ENCODE measurements around the gene CRYBA4. TPM values are rescaled to one million over a fixed set of nuclear protein-coding genes. Genes with fewer than 3 reads are reported as not detected.

Gene CRYBA4
- not detected for total RNA-seq

DNA sequence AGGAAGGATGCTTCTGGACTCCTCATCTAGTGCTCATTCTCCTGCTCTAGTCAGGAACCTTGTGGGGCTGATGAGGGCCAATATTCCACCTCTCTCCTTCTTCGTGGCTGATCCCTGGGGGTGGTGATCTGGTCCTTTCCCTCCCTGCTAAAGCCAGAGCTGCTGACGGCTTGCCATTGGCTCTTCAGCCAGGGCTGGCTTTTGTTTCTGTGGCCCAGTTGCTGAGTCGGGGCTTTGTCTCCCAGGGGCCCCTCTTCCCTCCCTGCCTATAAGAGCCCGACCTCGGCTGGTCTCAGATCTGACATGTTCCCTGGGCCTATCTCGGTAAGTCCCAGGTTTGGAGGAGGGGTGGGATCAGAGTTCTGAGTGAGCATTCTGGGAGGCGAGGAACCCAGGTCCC lies at the start of gene CRYBA4:
TSS of gene CRYBA4 (plus strand) at position 301 of the 400 bp plus-strand sequence. CDS start 634 bp downstream, outside the sequence.
- DNase-seq (ENCODE audit: low spot score in 2 of 2) = no peak
- Histone ChIP-seq H3K4me1 (no peaks in the 10 kb centered on the region), H3K36me3 (no peaks in the 10 kb centered on the region), H3K4me3 (no peak within 1 kb of the TSS), H3K27me3 (no peaks in the 10 kb centered on the region), H3K27ac (no peak within 1 kb of the TSS), H3K9me3 (no peaks in the 10 kb centered on the region)
- no peak for TF ChIP-seq POLR2AphosphoS5 (IDR thresholded peaks at IDR 0.05)
- TF ChIP-seq, protein P1, sequence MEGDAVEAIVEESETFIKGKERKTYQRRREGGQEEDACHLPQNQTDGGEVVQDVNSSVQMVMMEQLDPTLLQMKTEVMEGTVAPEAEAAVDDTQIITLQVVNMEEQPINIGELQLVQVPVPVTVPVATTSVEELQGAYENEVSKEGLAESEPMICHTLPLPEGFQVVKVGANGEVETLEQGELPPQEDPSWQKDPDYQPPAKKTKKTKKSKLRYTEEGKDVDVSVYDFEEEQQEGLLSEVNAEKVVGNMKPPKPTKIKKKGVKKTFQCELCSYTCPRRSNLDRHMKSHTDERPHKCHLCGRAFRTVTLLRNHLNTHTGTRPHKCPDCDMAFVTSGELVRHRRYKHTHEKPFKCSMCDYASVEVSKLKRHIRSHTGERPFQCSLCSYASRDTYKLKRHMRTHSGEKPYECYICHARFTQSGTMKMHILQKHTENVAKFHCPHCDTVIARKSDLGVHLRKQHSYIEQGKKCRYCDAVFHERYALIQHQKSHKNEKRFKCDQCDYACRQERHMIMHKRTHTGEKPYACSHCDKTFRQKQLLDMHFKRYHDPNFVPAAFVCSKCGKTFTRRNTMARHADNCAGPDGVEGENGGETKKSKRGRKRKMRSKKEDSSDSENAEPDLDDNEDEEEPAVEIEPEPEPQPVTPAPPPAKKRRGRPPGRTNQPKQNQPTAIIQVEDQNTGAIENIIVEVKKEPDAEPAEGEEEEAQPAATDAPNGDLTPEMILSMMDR (IDR thresholded peaks at IDR 0.05) = no peak
- TF ChIP-seq POLR2A (IDR thresholded peaks at IDR 0.05) = no peak
- intact Hi-C loops (cut with DNase I; ENCODE audit: low total_unique reads) = no loop called here

DNA sequence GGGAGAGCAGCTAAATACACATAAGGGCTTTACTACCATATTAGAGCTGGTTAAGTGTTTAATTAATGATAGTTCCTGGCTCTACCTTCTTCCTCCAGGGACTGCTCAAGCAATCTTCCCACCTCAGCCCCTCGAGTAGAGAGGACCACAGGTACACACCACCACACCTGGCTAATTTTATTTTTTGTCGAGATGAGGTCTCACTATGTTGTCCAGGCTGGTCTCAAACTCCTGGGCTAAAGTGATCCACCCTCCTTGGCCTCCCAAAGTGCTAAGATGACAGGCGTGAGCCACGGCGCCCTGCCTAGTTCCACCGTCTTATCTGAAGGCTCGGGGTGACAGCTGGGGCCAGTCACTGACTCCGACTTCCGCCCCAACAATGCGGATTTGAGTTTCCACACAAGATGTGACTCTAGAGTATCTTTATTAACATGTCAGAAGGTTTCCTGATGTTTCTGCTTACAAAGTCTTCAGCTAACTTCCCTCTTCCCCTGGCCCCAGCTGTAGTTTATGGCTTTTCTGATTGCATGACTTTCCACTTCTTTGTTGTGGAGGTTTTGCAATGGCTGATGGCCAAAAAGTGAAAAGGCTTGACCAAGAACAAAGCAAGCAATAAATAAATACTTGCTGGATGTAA lies 48.6 kb upstream of the CRYBA4 start:
- Histone ChIP-seq H3K4me3 (no peak overlapping the region), H3K9me3 (no peaks in the 10 kb centered on the region), H3K36me3 (no peaks in the 10 kb centered on the region), H3K27me3 (no peaks in the 10 kb centered on the region), H3K4me1 (no peaks in the 10 kb centered on the region), H3K27ac (peak overlapping the region in 1 of 2 donors; percentile 12)
- no peak for DNase-seq (ENCODE audit: low spot score in 2 of 2)
- TF ChIP-seq POLR2AphosphoS5 (IDR thresholded peaks at IDR 0.05) (no peak), POLR2A (IDR thresholded peaks at IDR 0.05) (no peak)
- TF ChIP-seq, protein P1 (IDR thresholded peaks at IDR 0.05) = no peak
- intact Hi-C loops (cut with DNase I; ENCODE audit: low total_unique reads) = no loop called here

DNA sequence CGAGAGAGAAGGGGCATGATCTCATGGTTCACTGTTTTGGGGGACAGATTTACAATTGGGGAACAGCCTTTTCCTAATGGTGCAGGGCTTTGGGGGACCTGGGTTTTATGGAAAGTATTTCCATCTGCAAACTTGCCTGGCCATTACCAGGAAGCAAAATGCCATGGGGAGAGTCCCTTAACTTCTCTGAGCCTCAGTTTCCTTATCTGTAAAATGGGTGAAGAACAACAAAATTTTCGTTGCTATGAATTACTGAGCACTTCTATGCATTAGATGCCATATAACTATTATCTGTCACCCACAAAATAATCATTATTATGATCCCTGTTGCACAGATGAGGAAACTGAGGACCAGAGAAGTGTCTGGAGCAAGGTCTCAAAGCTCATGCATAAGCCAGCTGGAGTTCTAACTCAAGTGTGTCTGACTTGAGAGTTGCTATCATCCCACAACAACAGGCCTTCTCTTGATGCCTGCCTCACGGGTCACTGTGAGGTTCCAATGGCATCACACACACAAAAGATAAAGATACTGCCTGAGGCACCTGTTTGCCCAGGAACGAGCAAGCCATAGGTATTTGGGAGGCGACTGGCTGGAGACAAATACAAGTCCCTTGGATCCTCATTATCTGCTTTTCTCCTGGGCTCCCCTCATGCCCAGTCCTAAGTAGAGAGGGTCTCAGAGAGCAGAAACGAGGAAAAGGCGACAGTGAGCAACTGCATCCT lies 47.6 kb upstream of the CRYBA4 start:
- intact Hi-C loops (cut with DNase I; ENCODE audit: low total_unique reads) = no loop called here
- no peak for DNase-seq (ENCODE audit: low spot score in 2 of 2)
- TF ChIP-seq POLR2A (IDR thresholded peaks at IDR 0.05) (no peak), POLR2AphosphoS5 (IDR thresholded peaks at IDR 0.05) (no peak)
- TF ChIP-seq, protein P1 (IDR thresholded peaks at IDR 0.05) = no peak
- H3K4me1 ChIP-seq = no peaks in the 10 kb centered on the region
- no peaks in the 10 kb centered on the region for H3K9me3 ChIP-seq
- H3K27ac ChIP-seq = no peak overlapping the region
- H3K4me3 ChIP-seq = no peak overlapping the region
- H3K27me3 ChIP-seq = no peaks in the 10 kb centered on the region
- no peaks in the 10 kb centered on the region for H3K36me3 ChIP-seq

DNA sequence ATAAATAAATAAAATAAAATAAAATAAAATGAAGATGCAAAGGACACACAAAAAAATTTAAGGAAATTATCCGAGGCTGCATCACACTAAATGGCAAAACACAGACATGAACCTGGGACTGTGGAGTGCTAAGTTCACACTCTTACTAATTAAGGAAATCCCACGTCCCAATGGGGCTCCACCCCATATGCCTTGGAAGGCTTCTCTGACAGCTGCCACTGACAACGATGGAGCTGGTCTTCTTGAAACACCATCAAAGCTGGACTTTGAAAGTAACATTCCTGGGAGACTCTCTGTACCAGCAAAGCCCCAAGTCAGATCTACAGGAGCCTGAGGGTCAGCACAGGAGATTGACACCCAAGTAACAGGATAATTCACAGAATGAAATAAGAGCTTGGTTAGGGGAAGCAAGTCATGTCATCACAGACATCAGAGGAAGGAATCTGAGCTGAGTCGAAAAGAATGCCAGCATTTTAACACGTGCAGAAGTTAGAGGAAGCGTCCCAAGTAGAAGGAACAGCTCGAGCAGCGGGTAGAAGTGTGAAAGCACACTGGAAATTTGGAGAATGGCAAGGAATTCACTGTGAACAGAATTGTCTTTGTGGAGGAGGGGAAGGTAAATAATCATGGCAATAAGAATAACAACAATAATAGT lies 45.6 kb upstream of the CRYBA4 start:
- intact Hi-C loops (cut with DNase I; ENCODE audit: low total_unique reads) = no loop called here
- Histone ChIP-seq H3K4me1 (no peaks in the 10 kb centered on the region), H3K27me3 (no peaks in the 10 kb centered on the region), H3K27ac (no peak overlapping the region), H3K9me3 (no peaks in the 10 kb centered on the region), H3K4me3 (no peak overlapping the region), H3K36me3 (no peaks in the 10 kb centered on the region)
- TF ChIP-seq, protein P1 (IDR thresholded peaks at IDR 0.05) = no peak
- TF ChIP-seq POLR2A (IDR thresholded peaks at IDR 0.05) = no peak
- DNase-seq (ENCODE audit: low spot score in 2 of 2) = no peak

DNA sequence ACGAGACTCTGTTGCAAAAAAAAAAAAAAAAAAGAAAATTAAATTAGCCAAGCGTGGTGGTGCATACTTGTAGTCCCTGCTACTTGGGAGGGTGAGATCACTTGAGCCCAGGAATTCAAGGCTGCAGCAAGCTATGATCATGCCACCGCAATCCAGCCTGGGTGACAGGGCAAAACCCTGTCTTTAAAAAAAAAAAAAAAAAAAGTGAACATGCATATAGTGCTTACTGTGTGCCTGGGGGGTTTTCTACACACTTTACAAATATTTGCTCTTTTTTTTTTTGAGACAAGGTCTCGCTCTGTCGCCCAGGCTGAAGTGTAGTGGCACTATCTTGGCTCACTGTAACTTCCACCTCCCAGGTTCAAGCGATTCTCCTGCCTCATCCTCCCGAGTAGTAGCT lies 44.7 kb upstream of the CRYBA4 start:
- Histone ChIP-seq H3K9me3 (no peaks in the 10 kb centered on the region), H3K4me3 (no peak overlapping the region), H3K27ac (no peak overlapping the region), H3K36me3 (no peaks in the 10 kb centered on the region), H3K4me1 (no peaks in the 10 kb centered on the region), H3K27me3 (no peaks in the 10 kb centered on the region)
- intact Hi-C loops (cut with DNase I; ENCODE audit: low total_unique reads) = no loop called here
- TF ChIP-seq POLR2AphosphoS5 (IDR thresholded peaks at IDR 0.05) = no peak
- TF ChIP-seq, protein P1 (IDR thresholded peaks at IDR 0.05) = no peak
- no peak for TF ChIP-seq POLR2A (IDR thresholded peaks at IDR 0.05)
- DNase-seq (ENCODE audit: low spot score in 2 of 2) = no peak
